ENCODE results near the gene ZHX3. TPM values are rescaled to one million over a fixed set of nuclear protein-coding genes. Genes with fewer than 3 reads are reported as not detected.

ZHX3 gene
- total and polyA plus RNA-seq, 10 of the 15 experiments (the other 5 are each of a cell fraction or from before 2014, with no cell fraction given) = 1.3 to 14.0 (median 5.0) TPM

GRCh38 chr20:41198443-41198842 is 119.1 kb downstream of the ZHX3 start (continued):
- TF ChIP-seq CBX3 (IDR thresholded peaks at IDR 0.05; ENCODE audit: borderline replicate concordance, low read depth) = no peak
- no peak for TF ChIP-seq IRF5 (IDR thresholded peaks at IDR 0.05; ENCODE audit: borderline replicate concordance)
- TF ChIP-seq RAD21 (IDR thresholded peaks at IDR 0.05; ENCODE audit: insufficient read depth, low read depth, low read length) = no peak
- no peak for TF ChIP-seq IKZF2 (IDR thresholded peaks at IDR 0.05)
- TF ChIP-seq CREB1 (IDR thresholded peaks at IDR 0.05; ENCODE audit: low read depth) = no peak
- TF ChIP-seq RELA (IDR thresholded peaks at IDR 0.05; ENCODE audit: borderline replicate concordance, partially characterized antibody) = no peak

- ChIA-PET POLR2A (no interaction called here), RAD21 (ENCODE audit: unreplicated experiment) (interaction anchor here (0.8 to 1.2 kb wide), 2 partner anchors 62 to 151 kb away, joined by 3 read pairs; no protein-coding TSS in a partner anchor), CTCF (interaction anchor here (0.5 to 1.2 kb wide), 3 partner anchors 10 to 143 kb away, joined by 3 read pairs; no protein-coding TSS in a partner anchor), SMC1A (ENCODE audit: uncharacterized antibody, unreplicated experiment) (no interaction called here)
- DNase-seq (ENCODE audit: low read depth, low spot score) (no peak), ATAC-seq (no peak), FAIRE-seq (no peak)
- BruUV-seq (replicated peaks) = no TSS peak
- H3K27ac ChIP-seq (ENCODE audit: control insufficient read depth, insufficient read depth) = no peak overlapping the region
- H3K27me3 ChIP-seq (replicated peaks in 1 of 2; ENCODE audit: control insufficient read depth in 2 of 2, insufficient read depth in 2 of 2, low read length in 1 of 2) = no peaks in the 10 kb centered on the region
- no peak overlapping the region for H3K9ac ChIP-seq (ENCODE audit: control insufficient read depth, insufficient read depth, low read length)
- H3K4me1 ChIP-seq (ENCODE audit: control insufficient read depth, insufficient read depth, low read length) = peaks cover 3% of the 10 kb centered on the region
- H3K79me2 ChIP-seq (ENCODE audit: control insufficient read depth, insufficient read depth, low read length) = no peaks in the 10 kb centered on the region
- in situ Hi-C loops (cut with MboI) = no loop called here
- H4K20me1 ChIP-seq (ENCODE audit: control insufficient read depth, insufficient read depth) = no peaks in the 10 kb centered on the region
- H3K4me2 ChIP-seq (ENCODE audit: control insufficient read depth, insufficient read depth) = no peak overlapping the region
- H3K9me3 ChIP-seq (replicated peaks; ENCODE audit: control insufficient read depth, insufficient read depth, low read length) = no peaks in the 10 kb centered on the region; the same call in 2 of the 3 replicates
- no peak overlapping the region for H2AFZ ChIP-seq (ENCODE audit: control insufficient read depth, low read depth, low read length)
- no peak overlapping the region for H3K4me3 ChIP-seq
- 87% methylated on average over 1 of the region's 1 CpG for WGBS (ENCODE audit: insufficient coverage, insufficient replicate concordance, low lambda C conversion rate, missing lambda C conversion rate)
- TF ChIP-seq MTA2 (IDR thresholded peaks at IDR 0.05; ENCODE audit: low read depth) (no peak), HCFC1 (IDR thresholded peaks at IDR 0.05; ENCODE audit: low read length) (no peak), CREB1 (IDR thresholded peaks at IDR 0.05; ENCODE audit: low read depth) (no peak)
- no peaks in the 10 kb centered on the region; a peak in 1 of 4 replicates for H3K36me3 ChIP-seq (ENCODE audit: control insufficient read depth in 2 of 2, insufficient read depth in 2 of 2, low read length in 1 of 2)
- intact Hi-C loops (cut with micrococcal nuclease; ENCODE audit: unreplicated experiment) = no loop called here
Observed at GRCh38 chr20:41196653-41197225, 120.8 kb downstream of the ZHX3 start.
